OCI-LY7 (cell line): Measurements from ENCODE around the gene DHRS3. TPM values are rescaled to one million over a fixed set of nuclear protein-coding genes. Genes with fewer than 3 reads are reported as not detected.

ENCODE experiments used
- BruUV-seq: library from RNA; stranded (reverse); fragments of 400-500 nt; replicated peaks from 2 replicates; lab custom pipeline; 2021; lab: Mats Ljungman, UMichigan
- CTCF ChIA-PET: fragments of 300-600 bp; sonication (Branson Sonifier 250); formaldehyde crosslinking; loops from one replicate; lab custom pipeline; 2022; ENCODE audit warnings: antibody characterized with exemption; ENCODE audit not compliant: unreplicated experiment; lab: Charles Lee
- POLR2A ChIA-PET: fragments of 300-600 bp; sonication (Branson Sonifier 250); formaldehyde crosslinking; loops from one replicate; lab custom pipeline; 2022; ENCODE audit warnings: antibody characterized with exemption; lab: Charles Lee
- DNase-seq: peaks from one replicate; pipeline ENCODE4 v3.0.0-alpha.2; 2015; ENCODE audit warnings: low spot score
- H2AFZ ChIP-seq: fragments of 200-600 bp; sonication (generic), shearing (Covaris generic); 2 replicates; pipeline ENCODE4 v1.6.1; 2014; ENCODE audit warnings: mild to moderate bottlenecking, antibody characterized with exemption, low read length, moderate library complexity
- H3K27ac ChIP-seq: fragments of 200-600 bp; sonication (generic); 2 replicates; pipeline ENCODE4 v1.5.1; 2014; ENCODE audit warnings: mixed run types, low read depth, mild to moderate bottlenecking, moderate library complexity, low read length, inconsistent platforms; ENCODE audit not compliant: poor library complexity, severe bottlenecking
- H3K36me3 ChIP-seq: fragments of 200-600 bp; sonication (generic); 2 replicates; pipeline ENCODE4 v1.6.1; 2014; ENCODE audit warnings: mild to moderate bottlenecking, antibody characterized with exemption, low read length, moderate library complexity, mixed read lengths; ENCODE audit not compliant: insufficient read depth
- H3K4me1 ChIP-seq: fragments of 200-600 bp; sonication (generic); 2 replicates; pipeline ENCODE4 v1.5.1; 2014; ENCODE audit warnings: mild to moderate bottlenecking, low read length; ENCODE audit not compliant: insufficient read depth, poor library complexity, severe bottlenecking
- H3K4me2 ChIP-seq: fragments of 200-600 bp; sonication (generic); 2 replicates; pipeline ENCODE4 v1.6.1; 2014; ENCODE audit warnings: mild to moderate bottlenecking, low read length
- H3K4me3 ChIP-seq: fragments of 200-600 bp; sonication (generic); 2 replicates; pipeline ENCODE4 v1.5.1; 2014; ENCODE audit warnings: mild to moderate bottlenecking, low read depth, low read length; ENCODE audit not compliant: poor library complexity, severe bottlenecking
- H3K79me2 ChIP-seq: fragments of 200-600 bp; sonication (generic); 2 replicates; pipeline ENCODE4 v1.6.1; 2016; ENCODE audit warnings: low read depth, mild to moderate bottlenecking, low read length, moderate library complexity, mixed read lengths; ENCODE audit not compliant: insufficient read depth
- H3K9me2 ChIP-seq: fragments of 200-600 bp; sonication (generic); 2 replicates; pipeline ENCODE4 v1.6.1; 2016; ENCODE audit warnings: mild to moderate bottlenecking, low read length, mixed read lengths; ENCODE audit not compliant: insufficient read depth
- H3K9me3 ChIP-seq: fragments of 200-600 bp; sonication (generic); 2 replicates; pipeline ENCODE4 v1.6.1; 2014; ENCODE audit warnings: mild to moderate bottlenecking, mixed run types, low read length, mixed read lengths
- H4K20me1 ChIP-seq: fragments of 200-600 bp; sonication (generic); 2 replicates; pipeline ENCODE4 v1.6.1; 2014; ENCODE audit warnings: mild to moderate bottlenecking, antibody characterized with exemption, low read length, moderate library complexity, mixed read lengths; ENCODE audit not compliant: insufficient read depth
- CTCF ChIP-seq: fragments of 200-600 bp; sonication (generic); conservative IDR thresholded peaks from 2 replicates; pipeline ENCODE4 v1.5.1; 2014; ENCODE audit warnings: mild to moderate bottlenecking, antibody characterized with exemption, low read length, moderate library complexity, mixed read lengths
- EZH2phosphoT487 ChIP-seq: fragments of 200-600 bp; sonication (generic); IDR thresholded peaks from 2 replicates; pipeline ENCODE4 v1.6.1; 2018; ENCODE audit warnings: low read depth, borderline replicate concordance, mild to moderate bottlenecking, mixed run types, antibody characterized with exemption, low read length, moderate library complexity, mixed read lengths
- intact Hi-C: fragments of 100-400 bp; cut with micrococcal nuclease; formaldehyde crosslinking; loops from one replicate; pipeline ENCODE4 v1.10.0; 2022; ENCODE audit not compliant: unreplicated experiment
- total RNA-seq, 2 experiments: library from RNA; depleted of rRNA in 1 of 2; stranded (reverse); fragments of >200 nt in 1 of 2; shearing (Covaris generic) in 1 of 2; gene quantifications; 2 replicates each; pipeline ENCODE4 v1.2.3, GENCODE V29; 2014 to 2022

DHRS3 gene
- total RNA-seq, 2 experiments from 2014 or later = not detected

- BruUV-seq = no TSS peak
- Histone ChIP-seq H3K4me3 (no peak overlapping the region), H3K9me3 (no peaks in the 10 kb centered on the region), H3K9me2 (no peaks in the 10 kb centered on the region), H3K4me2 (no peak overlapping the region), H3K79me2 (no peaks in the 10 kb centered on the region), H4K20me1 (no peaks in the 10 kb centered on the region), H3K27ac (no peak overlapping the region), H3K36me3 (no peaks in the 10 kb centered on the region), H3K4me1 (no peaks in the 10 kb centered on the region), H2AFZ (no peak overlapping the region)
- no peak for DNase-seq
- TF ChIP-seq CTCF (no peak), EZH2phosphoT487 (no peak)
- CTCF ChIA-PET = no interaction called here
- POLR2A ChIA-PET = interaction anchor here (0.6 kb wide), 1 partner anchor 36 kb away, joined by 4 read pairs; no protein-coding TSS in a partner anchor
- intact Hi-C loops = no loop called here
Observed at GRCh38 chr1:12546771-12547585, 71.0 kb downstream of the DHRS3 start.

GRCh38 chr1:12544992-12545391 is 73.0 kb downstream of the DHRS3 start:
- no peaks in the 10 kb centered on the region for H3K9me2 ChIP-seq
- H4K20me1 ChIP-seq = no peaks in the 10 kb centered on the region
- H3K4me1 ChIP-seq = no peaks in the 10 kb centered on the region
- TF ChIP-seq EZH2phosphoT487 (no peak), CTCF (no peak)
- no peaks in the 10 kb centered on the region for H3K9me3 ChIP-seq
- no peak overlapping the region for H3K4me2 ChIP-seq
- H2AFZ ChIP-seq = no peak overlapping the region
- DNase-seq = no peak
- no peaks in the 10 kb centered on the region for H3K79me2 ChIP-seq
- H3K4me3 ChIP-seq = no peak overlapping the region
- ChIA-PET POLR2A (no interaction called here), CTCF (no interaction called here)
- H3K27ac ChIP-seq = no peak overlapping the region
- H3K36me3 ChIP-seq = no peaks in the 10 kb centered on the region
- intact Hi-C loops = no loop called here
- BruUV-seq = no TSS peak

- Histone ChIP-seq H2AFZ (no peak overlapping the region), H3K4me2 (no peak overlapping the region), H3K4me1 (no peaks in the 10 kb centered on the region), H3K9me3 (no peaks in the 10 kb centered on the region), H3K4me3 (no peak overlapping the region), H4K20me1 (no peaks in the 10 kb centered on the region), H3K36me3 (no peaks in the 10 kb centered on the region), H3K79me2 (no peaks in the 10 kb centered on the region), H3K27ac (no peak overlapping the region), H3K9me2 (no peaks in the 10 kb centered on the region)
- ChIA-PET CTCF (no interaction called here), POLR2A (no interaction called here)
- BruUV-seq = no TSS peak
- no peak for DNase-seq
- TF ChIP-seq EZH2phosphoT487 = no peak
- no peak for TF ChIP-seq CTCF
- intact Hi-C loops = no loop called here
Observed at GRCh38 chr1:12544357-12544756, 73.7 kb downstream of the DHRS3 start.
